GM19193 (cell line): ENCODE results near the gene NR1H2.

Source experiments
- POLR2A ChIP-seq: IDR thresholded peaks from 4 replicates; pipeline ENCODE4 v1.6.1; 2011; ENCODE audit not compliant: insufficient read depth, insufficient read length; ENCODE audit errors: extremely low read depth

Gene NR1H2

DNA sequence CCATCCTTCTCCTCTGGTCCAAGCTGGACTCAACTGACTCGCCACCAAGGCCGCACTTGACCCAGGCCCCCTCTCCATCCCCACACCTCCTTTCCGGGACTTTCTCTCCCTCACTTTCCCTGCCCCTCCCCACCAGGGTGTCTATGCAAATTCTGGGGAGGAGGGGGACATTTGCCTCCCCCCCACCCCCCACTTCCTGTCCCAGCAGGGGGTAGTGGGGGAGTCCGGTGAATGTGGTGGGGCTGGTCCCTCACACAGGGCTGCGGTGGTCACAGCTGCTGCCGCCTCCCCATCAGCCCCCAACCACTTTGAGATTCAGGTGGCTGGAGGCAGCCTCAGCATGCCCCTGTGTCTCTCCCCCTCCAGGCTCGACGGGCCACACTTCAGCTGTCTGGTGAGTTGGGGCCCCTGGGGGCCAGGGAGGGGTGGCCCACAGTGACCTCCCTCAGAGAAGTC lies 43.4 kb downstream of the NR1H2 start:
- TF ChIP-seq POLR2A: peak; percentile 49

DNA sequence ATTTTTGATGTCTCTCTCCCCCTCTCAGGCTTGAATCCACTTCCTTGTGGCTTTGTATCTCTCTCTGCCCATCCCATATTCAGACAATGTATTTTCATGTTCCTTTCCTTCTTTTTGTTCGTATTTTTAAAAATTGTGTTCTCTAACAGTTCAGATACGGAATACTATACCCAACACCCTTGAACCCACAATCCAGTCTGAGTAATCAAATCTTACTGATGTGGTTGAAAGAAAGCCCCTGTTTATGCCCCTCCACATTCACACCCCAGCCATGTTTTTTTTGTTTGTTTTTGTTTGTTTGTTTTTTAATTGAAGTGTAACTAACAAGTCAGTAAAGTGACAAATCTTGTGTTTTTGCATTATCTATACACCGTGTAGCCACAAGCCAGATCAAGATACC lies 43.9 kb downstream of the NR1H2 start:
- no peak for TF ChIP-seq POLR2A

DNA sequence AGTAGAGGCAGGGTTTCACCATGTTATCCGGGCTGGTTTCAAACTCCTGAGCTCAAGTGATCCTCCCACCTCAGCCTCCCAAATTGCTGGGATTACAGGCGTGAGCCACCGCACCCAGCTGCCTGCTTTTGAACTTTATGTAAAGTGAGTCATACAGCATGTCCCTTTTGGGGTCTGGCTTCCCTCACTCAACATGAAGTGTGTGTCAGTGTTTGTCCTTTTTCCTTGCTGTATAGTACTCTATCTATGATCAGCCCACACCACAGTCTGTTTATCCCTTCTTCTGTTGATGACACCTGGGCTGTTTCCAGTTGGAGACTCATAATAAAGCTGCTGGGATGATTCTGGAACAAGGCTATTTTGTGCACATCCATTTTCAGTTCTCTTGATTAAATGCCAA lies 44.6 kb downstream of the NR1H2 start:
- TF ChIP-seq POLR2A: no peak

DNA sequence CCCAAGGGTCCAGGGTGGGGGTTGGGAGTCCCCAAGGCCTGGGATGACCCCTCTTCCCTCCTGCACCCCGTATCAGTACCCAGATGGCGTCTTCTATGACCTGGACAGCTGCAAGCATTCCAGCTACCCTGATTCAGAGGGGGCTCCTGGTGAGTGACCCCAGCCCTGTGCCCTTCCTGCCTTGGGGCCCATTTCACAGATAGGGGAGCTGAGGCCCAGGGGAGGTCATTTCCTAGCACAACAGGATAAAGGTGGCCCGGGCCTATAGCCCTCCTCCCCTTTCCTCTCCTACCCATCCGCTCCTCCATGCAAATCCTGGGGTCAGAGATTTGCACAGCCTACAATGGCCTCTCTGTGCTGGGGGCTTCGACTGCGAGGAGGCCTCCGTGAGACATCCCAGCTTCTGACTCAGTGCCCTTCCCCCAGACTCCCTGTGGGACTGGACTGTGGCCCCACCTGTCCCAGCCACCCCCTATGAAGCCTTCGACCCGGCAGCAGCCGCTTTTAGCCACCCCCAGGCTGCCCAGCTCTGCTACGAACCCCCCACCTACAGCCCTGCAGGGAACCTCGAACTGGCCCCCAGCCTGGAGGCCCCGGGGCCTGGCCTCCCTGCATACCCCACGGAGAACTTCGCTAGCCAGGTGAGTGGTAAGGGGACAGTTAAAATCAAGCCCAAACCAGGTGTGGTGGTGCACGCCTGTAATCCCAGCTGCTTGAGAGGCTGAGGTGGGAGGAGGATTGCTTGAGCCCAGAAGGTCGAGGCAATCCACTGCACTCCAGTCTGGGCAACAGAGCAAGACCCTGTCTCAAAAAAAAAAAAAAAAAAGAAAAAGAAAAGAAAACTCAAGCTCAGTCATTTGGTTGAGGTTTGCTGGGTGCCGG lies 46.4 kb downstream of the NR1H2 start:
- TF ChIP-seq POLR2A: no peak

DNA sequence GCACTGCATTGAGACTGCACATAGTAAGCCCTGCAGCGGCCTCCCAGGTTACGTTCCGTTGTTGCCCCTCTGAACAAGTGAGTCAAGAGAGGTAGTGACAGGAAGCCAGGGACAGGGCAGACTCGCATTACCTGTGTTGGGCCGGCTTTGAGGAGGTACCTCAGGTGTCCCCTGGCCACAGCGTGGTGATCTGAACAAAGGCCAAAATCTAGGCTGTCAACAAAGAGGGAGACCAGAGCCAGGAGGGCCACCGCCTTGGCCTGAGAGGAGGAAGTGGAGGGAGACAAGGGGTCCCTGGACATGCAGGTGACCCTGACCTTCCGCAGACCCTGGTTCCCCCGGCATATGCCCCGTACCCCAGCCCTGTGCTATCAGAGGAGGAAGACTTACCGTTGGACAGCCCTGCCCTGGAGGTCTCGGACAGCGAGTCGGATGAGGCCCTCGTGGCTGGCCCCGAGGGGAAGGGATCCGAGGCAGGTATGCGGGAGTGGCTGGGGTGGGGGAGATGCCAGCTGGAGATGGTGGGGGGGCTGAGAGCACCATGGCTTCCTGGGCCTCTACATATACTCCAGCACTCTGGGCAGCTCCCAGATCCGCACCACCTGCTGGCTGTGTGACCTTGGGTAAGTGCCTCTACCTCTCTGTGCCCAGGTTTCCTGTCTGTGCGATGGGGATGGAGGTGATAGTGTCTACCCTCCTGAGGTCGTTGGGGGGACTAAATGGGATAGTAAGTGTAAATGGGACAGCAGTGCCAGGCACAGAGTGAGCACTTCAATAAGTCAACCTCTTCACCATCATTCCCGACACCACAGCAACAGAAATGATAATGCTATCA lies 47.2 kb downstream of the NR1H2 start:
- TF ChIP-seq POLR2A: no peak

DNA sequence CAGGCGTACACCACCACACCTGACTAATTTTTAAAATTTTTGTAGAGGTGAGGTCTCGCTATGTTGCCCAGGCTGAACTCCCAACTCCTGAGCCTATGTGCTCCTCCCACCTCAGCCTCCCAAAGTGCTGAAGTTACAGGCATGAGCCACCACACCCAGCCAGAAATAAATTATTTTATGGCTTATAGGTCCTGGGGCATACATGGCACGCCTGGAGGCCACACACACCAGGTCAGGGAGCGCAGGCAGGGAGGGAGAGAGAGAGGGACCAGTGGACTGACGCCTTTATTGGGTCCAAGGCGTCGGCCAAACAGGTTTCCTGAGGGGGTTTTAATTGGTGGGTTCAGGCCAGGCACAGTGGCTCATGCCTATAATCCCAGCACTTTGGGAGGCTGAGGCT lies 49.3 kb downstream of the NR1H2 start:
- no peak for TF ChIP-seq POLR2A

DNA sequence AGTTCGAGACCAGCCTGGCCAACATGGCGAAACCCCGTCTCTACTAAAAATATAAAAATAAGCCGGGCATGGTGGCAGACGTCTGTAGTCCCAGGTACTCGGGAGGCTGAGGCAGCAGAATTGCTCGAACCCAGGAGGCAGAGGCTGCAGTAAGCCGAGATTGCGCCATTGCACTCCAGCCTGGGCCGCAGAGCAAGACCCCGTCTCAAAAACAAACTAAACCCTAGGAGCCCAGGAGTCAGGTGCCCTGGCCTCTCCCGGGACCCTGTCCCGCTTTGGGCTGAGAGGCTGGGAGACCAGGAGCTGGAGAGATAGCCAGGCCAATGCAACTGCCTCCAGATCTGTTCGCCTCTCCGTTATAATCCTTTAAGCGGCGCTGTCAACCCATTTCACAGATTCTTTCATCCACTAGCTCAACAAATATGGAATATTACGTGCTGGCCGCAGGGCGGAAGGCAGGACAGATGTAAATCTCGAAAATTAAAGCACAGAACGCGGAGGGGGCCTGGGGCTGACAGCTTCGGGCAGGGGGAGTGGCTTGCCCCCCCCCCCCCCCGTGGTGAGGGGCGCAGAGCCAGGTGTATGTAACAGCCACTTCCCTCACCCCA lies 51.2 kb downstream of the NR1H2 start:
- TF ChIP-seq POLR2A: no peak

DNA sequence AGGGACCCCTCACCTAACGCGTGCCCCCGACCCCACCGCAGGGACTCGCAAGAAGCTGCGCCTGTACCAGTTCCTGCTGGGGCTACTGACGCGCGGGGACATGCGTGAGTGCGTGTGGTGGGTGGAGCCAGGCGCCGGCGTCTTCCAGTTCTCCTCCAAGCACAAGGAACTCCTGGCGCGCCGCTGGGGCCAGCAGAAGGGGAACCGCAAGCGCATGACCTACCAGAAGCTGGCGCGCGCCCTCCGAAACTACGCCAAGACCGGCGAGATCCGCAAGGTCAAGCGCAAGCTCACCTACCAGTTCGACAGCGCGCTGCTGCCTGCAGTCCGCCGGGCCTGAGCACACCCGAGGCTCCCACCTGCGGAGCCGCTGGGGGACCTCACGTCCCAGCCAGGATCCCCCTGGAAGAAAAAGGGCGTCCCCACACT lies 51.8 kb downstream of the NR1H2 start:
- TF ChIP-seq POLR2A: peak; percentile 12

DNA sequence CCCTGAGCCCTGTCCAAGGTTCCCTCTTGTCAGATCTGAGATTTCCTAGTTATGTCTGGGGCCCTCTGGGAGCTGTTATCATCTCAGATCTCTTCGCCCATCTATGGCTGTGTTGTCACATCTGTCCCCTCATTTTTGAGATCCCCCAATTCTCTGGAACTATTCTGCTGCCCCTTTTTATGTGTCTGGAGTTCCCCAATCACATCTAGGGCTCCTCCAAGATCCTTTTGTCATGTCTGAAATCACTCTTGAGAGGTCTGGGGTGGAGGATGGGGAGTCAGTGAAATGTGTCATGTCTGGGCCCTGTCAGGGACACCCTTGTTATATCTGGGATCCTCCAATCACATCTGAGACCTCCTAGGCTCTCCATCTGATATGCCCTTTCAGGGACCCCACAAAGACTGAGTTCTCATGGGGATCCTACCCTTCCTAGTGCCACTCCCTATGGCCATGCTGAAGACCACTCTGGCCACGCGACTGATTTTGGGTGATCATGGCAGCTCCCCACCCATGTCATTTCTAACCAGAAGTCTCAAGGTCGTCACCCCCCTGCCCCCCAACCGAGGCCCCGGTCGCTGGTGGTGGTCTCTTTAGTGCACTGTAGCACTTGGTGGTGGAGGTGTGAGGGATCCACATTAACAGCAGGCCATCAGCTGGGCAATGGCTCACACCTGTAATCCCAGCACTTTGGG lies 52.7 kb downstream of the NR1H2 start:
- TF ChIP-seq POLR2A: no peak

DNA sequence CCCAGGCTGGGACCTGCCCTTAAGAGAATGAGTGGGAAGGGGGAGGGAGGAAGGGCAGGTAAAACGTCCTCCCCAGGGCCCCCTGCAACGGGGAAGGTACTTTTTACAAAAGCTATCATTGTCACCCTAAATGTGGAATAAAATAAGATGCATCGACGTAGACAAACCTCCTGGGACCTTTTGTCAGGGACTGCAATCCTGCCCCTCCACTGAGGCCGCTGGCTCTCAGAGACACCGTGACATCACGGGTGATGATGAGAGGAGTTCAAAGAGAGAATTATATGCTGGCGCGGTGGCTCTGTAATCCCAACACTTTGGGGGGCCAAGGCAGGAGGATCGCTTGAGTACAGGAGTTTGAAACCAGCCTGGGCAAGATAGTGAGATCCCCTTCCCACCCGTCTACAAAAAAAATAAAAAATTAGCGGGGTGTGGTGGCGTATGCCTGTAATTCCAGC lies 54.7 kb downstream of the NR1H2 start:
- TF ChIP-seq POLR2A: no peak

DNA sequence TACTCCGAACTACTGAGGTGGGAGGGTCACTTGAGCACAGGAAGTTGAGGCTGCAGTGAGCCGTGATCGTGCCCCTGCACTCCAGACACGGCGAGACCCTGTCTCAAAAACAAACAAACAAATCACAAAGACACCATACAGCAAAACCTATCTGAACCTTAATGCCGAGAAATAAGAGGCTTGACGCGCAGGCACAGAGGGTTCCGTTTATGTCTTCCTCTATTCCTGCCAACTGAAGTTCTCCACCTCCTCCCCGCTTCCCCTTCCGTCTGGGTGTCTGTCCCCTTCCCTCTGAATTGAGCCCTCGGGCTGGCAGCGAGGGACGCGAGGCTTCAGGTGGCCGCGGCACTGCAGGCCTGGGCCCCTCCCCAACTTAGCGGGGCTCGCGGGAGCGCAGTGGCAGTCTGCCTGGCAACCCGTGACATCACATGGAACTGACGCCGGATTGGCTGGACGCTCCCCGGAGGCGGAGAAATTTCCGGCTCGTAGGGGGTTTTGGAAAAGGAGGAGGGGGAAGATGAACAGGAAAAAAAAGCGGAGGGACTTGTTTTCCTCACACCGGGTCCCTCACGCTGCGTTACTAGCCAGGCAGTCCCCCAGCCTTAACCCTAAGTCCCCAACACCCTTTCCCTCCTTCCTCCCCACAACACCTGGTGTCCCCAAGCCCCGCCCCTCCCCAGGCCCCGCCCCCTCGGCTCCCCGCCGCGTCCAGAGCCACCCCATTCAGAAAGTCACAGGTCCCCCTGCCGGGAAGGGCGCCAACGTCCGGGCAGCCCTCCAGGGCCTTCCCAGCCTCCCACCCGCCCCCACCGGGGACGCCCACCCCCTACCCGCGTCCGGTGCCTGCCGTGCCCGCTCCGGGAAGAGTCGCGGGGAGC lies 55.3 kb downstream of the NR1H2 start:
- TF ChIP-seq POLR2A: peak; percentile 57

DNA sequence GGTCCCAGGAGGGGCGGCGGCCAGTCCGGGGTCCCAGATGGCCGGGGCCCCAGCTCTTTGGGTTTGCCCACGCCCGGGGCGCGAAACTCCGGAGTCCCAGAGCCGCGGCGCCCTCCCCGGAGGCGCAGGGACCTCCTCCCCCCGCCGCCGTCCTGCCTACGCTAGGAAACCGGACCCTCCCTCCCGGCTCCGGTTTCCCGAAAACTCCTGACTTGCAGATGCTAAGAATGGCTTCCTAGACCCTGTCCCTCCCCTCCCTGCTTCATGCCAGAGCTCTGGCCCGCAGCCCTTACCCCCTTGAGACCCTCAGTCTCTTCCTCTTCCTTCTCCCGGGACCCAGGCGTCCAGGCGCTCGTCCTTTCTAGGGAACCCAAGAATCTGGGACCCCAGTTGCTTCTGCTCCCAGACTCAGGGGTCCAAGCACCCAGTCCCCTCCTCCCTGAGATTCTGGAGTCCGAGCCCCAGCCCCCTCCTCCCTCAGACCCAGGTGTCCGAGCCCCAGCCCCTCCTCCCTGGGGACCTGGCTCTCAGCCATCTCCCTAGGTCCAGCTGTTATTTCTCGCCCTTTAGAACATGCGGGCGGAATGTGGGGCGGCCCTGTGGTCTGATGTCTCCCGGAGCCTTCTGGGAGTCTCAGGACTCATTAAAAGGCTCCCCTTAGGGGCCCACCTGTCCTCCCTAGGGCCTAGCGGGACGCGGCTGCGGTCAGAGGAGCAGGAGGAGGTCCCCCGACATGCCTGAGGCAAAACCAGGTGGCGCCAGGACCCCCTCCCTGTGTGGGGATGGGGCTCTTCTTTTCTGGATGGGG lies 56.2 kb downstream of the NR1H2 start, which contains the start of gene MYBPC2:
Gene MYBPC2 (plus strand): TSS at position 672 of the 808 bp plus-strand sequence. CDS start 62 bp downstream, at position 734.
- peak; percentile 16 for TF ChIP-seq POLR2A
